Measurements from ENCODE around the gene MECP2. TPM values are rescaled to one million over a fixed set of nuclear protein-coding genes. Genes with fewer than 3 reads are reported as not detected.

Gene MECP2
- total and polyA plus RNA-seq, 2 of the 13 experiments (the other 11 are each of a cell fraction or from before 2014, with no cell fraction given): 7.9 to 18.1 TPM

DNA sequence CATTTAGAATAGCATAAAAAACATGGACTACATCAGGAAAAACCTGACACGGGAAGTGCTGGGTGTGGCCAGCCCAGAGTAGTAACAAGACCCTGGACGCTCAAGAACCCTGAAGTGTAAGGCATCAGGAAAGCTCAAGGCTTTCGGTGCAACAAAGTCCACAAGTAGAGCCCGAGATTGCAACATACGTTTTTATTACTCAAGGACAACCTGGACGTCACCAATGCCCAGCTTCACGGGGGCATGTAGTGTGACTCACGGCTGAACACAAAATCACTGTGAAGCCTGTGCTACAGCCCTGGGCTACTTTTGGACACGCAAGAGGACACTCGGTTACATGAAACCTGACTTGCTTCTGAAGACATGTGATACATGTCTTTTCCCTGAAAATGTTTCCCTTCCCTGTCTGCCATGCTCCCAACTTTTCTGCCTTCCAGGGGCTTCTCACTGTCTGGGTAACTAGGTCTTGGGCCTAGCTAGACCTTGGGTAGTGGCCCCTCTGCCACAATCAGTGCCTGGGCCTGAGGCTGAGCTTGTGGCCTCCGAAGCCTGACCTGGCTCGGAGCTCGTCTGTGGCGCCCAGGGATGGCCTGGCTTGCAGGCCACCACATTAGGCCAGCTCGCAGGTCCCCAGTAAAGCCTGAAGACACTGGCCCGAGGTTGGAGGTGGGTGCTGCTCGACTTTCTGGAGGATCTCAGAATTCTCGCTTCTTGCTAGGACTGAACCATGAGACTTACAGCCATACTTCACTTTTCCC, 87.0 kb downstream of the MECP2 start (continued):
- TF ChIP-seq, protein P1, sequence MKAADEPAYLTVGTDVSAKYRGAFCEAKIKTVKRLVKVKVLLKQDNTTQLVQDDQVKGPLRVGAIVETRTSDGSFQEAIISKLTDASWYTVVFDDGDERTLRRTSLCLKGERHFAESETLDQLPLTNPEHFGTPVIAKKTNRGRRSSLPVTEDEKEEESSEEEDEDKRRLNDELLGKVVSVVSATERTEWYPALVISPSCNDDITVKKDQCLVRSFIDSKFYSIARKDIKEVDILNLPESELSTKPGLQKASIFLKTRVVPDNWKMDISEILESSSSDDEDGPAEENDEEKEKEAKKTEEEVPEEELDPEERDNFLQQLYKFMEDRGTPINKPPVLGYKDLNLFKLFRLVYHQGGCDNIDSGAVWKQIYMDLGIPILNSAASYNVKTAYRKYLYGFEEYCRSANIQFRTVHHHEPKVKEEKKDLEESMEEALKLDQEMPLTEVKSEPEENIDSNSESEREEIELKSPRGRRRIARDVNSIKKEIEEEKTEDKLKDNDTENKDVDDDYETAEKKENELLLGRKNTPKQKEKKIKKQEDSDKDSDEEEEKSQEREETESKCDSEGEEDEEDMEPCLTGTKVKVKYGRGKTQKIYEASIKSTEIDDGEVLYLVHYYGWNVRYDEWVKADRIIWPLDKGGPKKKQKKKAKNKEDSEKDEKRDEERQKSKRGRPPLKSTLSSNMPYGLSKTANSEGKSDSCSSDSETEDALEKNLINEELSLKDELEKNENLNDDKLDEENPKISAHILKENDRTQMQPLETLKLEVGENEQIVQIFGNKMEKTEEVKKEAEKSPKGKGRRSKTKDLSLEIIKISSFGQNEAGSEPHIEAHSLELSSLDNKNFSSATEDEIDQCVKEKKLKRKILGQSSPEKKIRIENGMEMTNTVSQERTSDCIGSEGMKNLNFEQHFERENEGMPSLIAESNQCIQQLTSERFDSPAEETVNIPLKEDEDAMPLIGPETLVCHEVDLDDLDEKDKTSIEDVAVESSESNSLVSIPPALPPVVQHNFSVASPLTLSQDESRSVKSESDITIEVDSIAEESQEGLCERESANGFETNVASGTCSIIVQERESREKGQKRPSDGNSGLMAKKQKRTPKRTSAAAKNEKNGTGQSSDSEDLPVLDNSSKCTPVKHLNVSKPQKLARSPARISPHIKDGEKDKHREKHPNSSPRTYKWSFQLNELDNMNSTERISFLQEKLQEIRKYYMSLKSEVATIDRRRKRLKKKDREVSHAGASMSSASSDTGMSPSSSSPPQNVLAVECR (CRISPR knock-in tag; IDR thresholded peaks at IDR 0.05; ENCODE audit: borderline replicate concordance): no peak
- TF ChIP-seq FOSL2 (CRISPR knock-in tag; IDR thresholded peaks at IDR 0.05) (peak; percentile 86), ATM (IDR thresholded peaks at IDR 0.05; ENCODE audit: borderline replicate concordance) (no peak), ZNF878 (CRISPR knock-in tag; IDR thresholded peaks at IDR 0.05) (no peak), MED1 (CRISPR knock-in tag; IDR thresholded peaks at IDR 0.05) (0 out of 2 replicates have a peak, but pooled peaks have one; percentile 22), ZBTB42 (CRISPR knock-in tag; IDR thresholded peaks at IDR 0.05) (no peak), ZBTB49 (CRISPR knock-in tag; IDR thresholded peaks at IDR 0.05; ENCODE audit: borderline replicate concordance) (no peak), RBM39 (IDR thresholded peaks at IDR 0.05; ENCODE audit: low read depth, low read length, poor library complexity, severe bottlenecking) (no peak), DR1 (CRISPR knock-in tag; IDR thresholded peaks at IDR 0.05) (no peak), THAP11 (CRISPR knock-in tag; IDR thresholded peaks at IDR 0.05) (0 out of 2 replicates have a peak, but pooled peaks have one; percentile 22), ZNF10 (CRISPR knock-in tag; IDR thresholded peaks at IDR 0.05; ENCODE audit: borderline replicate concordance, low read depth) (no peak), ZNF296 (CRISPR knock-in tag; conservative IDR thresholded peaks at IDR 0.05) (no peak), CEBPG (CRISPR knock-in tag; IDR thresholded peaks at IDR 0.05) (peak; percentile 76), TGIF2 (CRISPR knock-in tag; IDR thresholded peaks at IDR 0.05) (no peak), NCOA5 (CRISPR knock-in tag; IDR thresholded peaks at IDR 0.05) (no peak), MAFG (CRISPR knock-in tag; IDR thresholded peaks at IDR 0.05) (no peak), ZNF747 (CRISPR knock-in tag; IDR thresholded peaks at IDR 0.05; ENCODE audit: borderline replicate concordance) (no peak), ZNF564 (CRISPR knock-in tag; IDR thresholded peaks at IDR 0.05) (no peak), ZNF660 (CRISPR knock-in tag; IDR thresholded peaks at IDR 0.05; ENCODE audit: borderline replicate concordance, low read depth) (no peak), NFIB (CRISPR knock-in tag; IDR thresholded peaks at IDR 0.05; ENCODE audit: borderline replicate concordance) (no peak), GABPA (IDR thresholded peaks at IDR 0.05; ENCODE audit: low read depth, low read length) (no peak), GABPA (CRISPR knock-in tag; IDR thresholded peaks at IDR 0.05; ENCODE audit: low read depth) (no peak)
- TF ChIP-seq, protein P2, sequence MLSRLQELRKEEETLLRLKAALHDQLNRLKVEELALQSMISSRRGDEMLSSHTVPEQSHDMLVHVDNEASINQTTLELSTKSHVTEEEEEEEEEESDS (CRISPR knock-in tag; IDR thresholded peaks at IDR 0.05; ENCODE audit: borderline replicate concordance): no peak
- TF ChIP-seq, protein P3, sequence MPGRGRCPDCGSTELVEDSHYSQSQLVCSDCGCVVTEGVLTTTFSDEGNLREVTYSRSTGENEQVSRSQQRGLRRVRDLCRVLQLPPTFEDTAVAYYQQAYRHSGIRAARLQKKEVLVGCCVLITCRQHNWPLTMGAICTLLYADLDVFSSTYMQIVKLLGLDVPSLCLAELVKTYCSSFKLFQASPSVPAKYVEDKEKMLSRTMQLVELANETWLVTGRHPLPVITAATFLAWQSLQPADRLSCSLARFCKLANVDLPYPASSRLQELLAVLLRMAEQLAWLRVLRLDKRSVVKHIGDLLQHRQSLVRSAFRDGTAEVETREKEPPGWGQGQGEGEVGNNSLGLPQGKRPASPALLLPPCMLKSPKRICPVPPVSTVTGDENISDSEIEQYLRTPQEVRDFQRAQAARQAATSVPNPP (CRISPR knock-in tag; IDR thresholded peaks at IDR 0.05): no peak
